IPS-20b (cell line): ENCODE data around the gene SERPINB1.
A peak's percentile ranks its signal among the peaks of the same experiment; 100 is the strongest.
"Not testable (repeated sequence)": the region's sequence is repeated elsewhere in the genome, so short reads cannot be mapped to it uniquely, and the experiment has no call there.

Experiments
- H3K27ac ChIP-seq: one replicate; pipeline ENCODE4 v1.5.1; 2013; ENCODE audit warnings: low read length
- H3K27me3 ChIP-seq: 2 replicates; pipeline ENCODE4 v1.6.1; 2013; ENCODE audit warnings: mild to moderate bottlenecking, low read length, inconsistent platforms; ENCODE audit not compliant: insufficient read depth
- H3K36me3 ChIP-seq: 2 replicates; pipeline ENCODE4 v1.6.1; 2013; ENCODE audit warnings: low read depth, mild to moderate bottlenecking, inconsistent platforms, low read length, moderate library complexity; ENCODE audit not compliant: insufficient read depth
- H3K4me1 ChIP-seq: 2 replicates; pipeline ENCODE4 v1.6.1; 2013; ENCODE audit warnings: mild to moderate bottlenecking, control low read depth, inconsistent platforms, low read length, moderate library complexity; ENCODE audit not compliant: insufficient read depth
- H3K4me3 ChIP-seq: 2 replicates; pipeline ENCODE4 v1.5.1; 2013; ENCODE audit warnings: mild to moderate bottlenecking, low read length, inconsistent platforms
- H3K9ac ChIP-seq: 2 replicates; pipeline ENCODE4 v1.6.1; 2013; ENCODE audit warnings: low read depth, mild to moderate bottlenecking, inconsistent platforms, low read length, moderate library complexity
- H3K9me3 ChIP-seq: 2 replicates; pipeline ENCODE4 v1.6.1; 2013; ENCODE audit warnings: mild to moderate bottlenecking, low read depth, low read length, inconsistent platforms; ENCODE audit not compliant: insufficient read depth

Gene SERPINB1

DNA sequence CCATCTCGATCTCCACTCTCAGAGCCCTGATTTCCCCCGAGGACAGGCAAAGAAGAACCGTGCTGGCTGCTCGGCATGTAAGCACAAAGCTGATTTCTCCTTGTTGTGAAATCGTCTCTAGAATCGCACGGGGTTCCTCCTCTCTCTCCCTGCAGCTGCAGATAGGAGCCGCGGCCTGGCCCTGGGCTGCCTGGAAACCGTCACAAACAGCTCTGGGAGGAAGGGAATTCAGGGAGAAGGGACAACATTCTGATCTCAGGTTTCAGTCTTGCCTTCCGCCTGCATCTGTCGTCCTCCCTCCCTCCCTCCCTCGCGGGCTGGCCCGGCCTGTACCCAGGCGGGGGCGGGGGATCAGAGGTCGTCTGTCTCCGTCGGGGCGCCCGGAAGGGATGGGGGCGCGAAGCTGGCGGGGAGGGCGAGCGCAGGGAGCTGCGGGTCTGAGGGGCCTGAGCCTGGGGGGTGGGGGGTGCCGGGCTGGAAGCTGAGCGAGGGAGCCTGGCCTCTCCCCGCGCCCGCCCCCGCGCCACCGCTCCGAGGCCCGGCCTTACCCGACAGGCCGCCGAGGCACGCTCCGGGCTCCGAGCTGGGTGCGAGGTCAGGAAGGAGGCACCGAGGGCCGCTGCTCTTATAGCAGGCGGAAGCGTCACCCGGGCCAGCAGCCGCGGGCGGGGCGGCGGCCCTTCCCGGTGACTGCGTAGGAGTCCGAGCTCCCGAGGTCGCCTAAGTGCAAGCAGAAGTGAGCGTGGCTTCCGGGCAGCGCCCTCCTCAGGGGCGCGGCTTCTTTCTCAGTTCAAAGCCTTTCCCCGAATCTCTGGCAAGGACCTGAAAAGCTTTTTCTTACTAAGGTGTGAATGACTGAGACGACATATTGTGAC, at the start of gene SERPINB1:
TSS of gene SERPINB1 (minus strand) at position 600 of the 875 bp plus-strand sequence. CDS start 1,277 bp downstream, outside the sequence.
- Histone ChIP-seq H3K9ac (peak within 1 kb of the TSS; percentile 72; the same call in 1 of the 2 replicates), H3K36me3 (no peaks in the 10 kb centered on the region), H3K4me3 (peak within 1 kb of the TSS; percentile 67), H3K9me3 (no peaks in the 10 kb centered on the region), H3K4me1 (peaks cover 17% of the 10 kb centered on the region), H3K27me3 (no peaks in the 10 kb centered on the region), H3K27ac (peak within 1 kb of the TSS; percentile 75)

DNA sequence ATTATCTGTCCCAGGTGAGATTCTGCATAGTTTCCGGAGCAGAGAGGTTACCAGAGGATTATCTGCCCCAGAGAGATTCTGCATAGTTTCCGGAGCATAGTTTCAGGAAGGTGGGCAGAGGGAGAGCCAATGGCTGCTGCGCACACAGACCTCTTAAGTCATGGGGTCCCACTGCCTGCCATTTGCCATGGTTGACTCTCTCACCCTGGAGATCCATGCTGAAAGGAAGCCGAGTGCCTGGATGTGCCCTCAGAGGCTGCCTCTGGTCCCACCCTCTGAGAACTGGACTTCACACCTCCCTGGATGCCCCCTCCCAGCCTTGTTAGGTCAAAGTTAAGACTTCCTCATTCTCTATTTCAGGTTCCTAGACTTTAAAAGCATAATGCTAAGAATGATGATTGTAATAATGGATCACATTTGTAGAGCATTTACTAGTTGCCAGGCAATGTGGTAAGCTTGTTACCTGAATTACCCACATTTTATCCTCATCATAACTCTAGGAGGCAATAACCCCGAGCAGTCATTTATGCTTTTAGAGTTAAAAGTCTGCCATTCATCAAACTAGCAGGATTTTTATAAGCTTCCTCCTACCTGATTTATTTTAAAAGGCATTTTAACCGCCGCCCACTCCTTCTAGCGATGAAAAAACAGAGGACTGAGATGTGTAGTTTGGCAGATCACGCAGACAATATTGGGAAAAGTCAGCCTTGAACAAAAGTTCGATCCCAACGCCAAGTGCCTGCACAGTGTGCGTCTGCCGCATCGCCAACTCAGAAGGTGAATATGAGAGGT, 49.5 kb upstream of the SERPINB1 start:
- H3K36me3 ChIP-seq, result peaks cover 72% of the 10 kb centered on the region
- H3K4me1 ChIP-seq, result 0 out of 2 replicates have a peak, but pooled peaks cover 3% of the 10 kb centered on the region
- H3K4me3 ChIP-seq, result no peak overlapping the region
- no peaks in the 10 kb centered on the region for H3K9me3 ChIP-seq
- no peak overlapping the region for H3K27ac ChIP-seq
- no peaks in the 10 kb centered on the region for H3K27me3 ChIP-seq
- no peak overlapping the region for H3K9ac ChIP-seq

GRCh38 chr6:2885967-2886735, 44.5 kb upstream of the SERPINB1 start:
- 0 out of 2 replicates have a peak, but pooled peaks cover 10% of the 10 kb centered on the region for H3K4me1 ChIP-seq
- no peak overlapping the region for H3K27ac ChIP-seq
- no peaks in the 10 kb centered on the region for H3K27me3 ChIP-seq
- no peak overlapping the region for H3K9ac ChIP-seq
- peaks cover 25% of the 10 kb centered on the region for H3K36me3 ChIP-seq
- no peak overlapping the region for H3K4me3 ChIP-seq
- H3K9me3 ChIP-seq, result no peaks in the 10 kb centered on the region

- H3K4me3 ChIP-seq, result no peak overlapping the region
- no peak overlapping the region for H3K9ac ChIP-seq
- peaks cover 11% of the 10 kb centered on the region for H3K36me3 ChIP-seq
- H3K27me3 ChIP-seq, result no peaks in the 10 kb centered on the region
- H3K9me3 ChIP-seq, result no peaks in the 10 kb centered on the region
- no peak overlapping the region for H3K27ac ChIP-seq
- H3K4me1 ChIP-seq, result 0 out of 2 replicates have a peak, but pooled peaks cover 10% of the 10 kb centered on the region
Measured at GRCh38 chr6:2884804-2885203, 43.1 kb upstream of the SERPINB1 start.

- Histone ChIP-seq H3K4me1 (peaks cover 12% of the 10 kb centered on the region; the same call in 1 of the 2 replicates), H3K9ac (no peak overlapping the region), H3K27ac (no peak overlapping the region), H3K9me3 (no peaks in the 10 kb centered on the region), H3K4me3 (no peak overlapping the region), H3K27me3 (no peaks in the 10 kb centered on the region), H3K36me3 (peaks cover 3% of the 10 kb centered on the region)
Measured at GRCh38 chr6:2883673-2884072, 42.0 kb upstream of the SERPINB1 start.

DNA sequence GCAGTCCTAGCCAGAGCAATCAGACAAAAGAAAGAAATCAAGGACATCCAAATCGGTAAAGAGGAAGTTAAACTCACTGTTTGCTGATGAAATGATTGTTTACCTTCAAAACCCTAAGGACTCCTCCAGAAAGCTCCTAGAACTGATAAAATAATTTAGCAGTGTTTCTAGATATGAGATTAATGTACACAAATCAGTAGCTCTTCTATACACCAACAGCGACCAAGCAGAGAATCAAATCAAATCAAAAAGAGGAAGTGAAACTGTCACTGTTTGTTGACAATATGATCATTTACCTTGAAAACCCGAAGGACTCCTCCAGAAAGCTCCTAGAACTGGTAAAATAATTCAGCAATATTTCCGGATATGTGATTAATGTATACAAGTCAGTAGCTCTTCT, 39.8 kb upstream of the SERPINB1 start:
- no peaks in the 10 kb centered on the region for H3K9me3 ChIP-seq
- H3K4me1 ChIP-seq, result peaks cover 34% of the 10 kb centered on the region

GRCh38 chr6:2880156-2880555, 38.5 kb upstream of the SERPINB1 start:
- not testable (repeated sequence) for H3K27ac ChIP-seq, H3K9me3 ChIP-seq, H3K27me3 ChIP-seq, H3K9ac ChIP-seq, H3K36me3 ChIP-seq, H3K4me3 ChIP-seq
- peaks cover 28% of the 10 kb centered on the region for H3K4me1 ChIP-seq

More for the DNA sequence above, 39.8 kb upstream of the SERPINB1 start:
- no peak overlapping the region for H3K4me3 ChIP-seq
- H3K9ac ChIP-seq, result no peak overlapping the region
- peaks cover 6% of the 10 kb centered on the region; the same call in 1 of the 2 replicates for H3K27me3 ChIP-seq
- H3K36me3 ChIP-seq, result no peaks in the 10 kb centered on the region
- H3K27ac ChIP-seq, result no peak overlapping the region

DNA sequence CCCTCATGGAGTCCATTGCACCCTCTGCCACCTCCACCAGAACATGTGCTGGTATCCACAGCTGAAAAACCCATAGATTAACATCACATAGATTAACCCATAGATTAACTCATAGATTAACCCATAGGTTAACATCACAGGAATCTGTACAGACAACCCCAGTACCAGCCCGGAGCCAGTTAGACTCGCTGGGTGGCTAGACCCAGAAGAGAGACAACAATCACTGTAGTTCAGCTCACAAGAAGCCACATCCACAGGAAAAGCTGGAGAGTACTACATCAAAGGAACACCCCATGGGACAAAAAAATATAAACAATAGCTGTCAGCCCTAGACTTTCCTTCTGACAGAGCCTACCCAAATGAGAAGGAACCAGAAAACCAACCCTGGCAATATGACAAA, 36.3 kb upstream of the SERPINB1 start:
- peak overlapping the region; percentile 29 for H3K27ac ChIP-seq
- H3K9me3 ChIP-seq, result no peaks in the 10 kb centered on the region
- H3K36me3 ChIP-seq, result no peaks in the 10 kb centered on the region
- H3K9ac ChIP-seq, result peak overlapping the region; percentile 3; the same call in 1 of the 2 replicates
- H3K4me1 ChIP-seq, result peaks cover 34% of the 10 kb centered on the region
- no peak overlapping the region for H3K4me3 ChIP-seq
- peaks cover 17% of the 10 kb centered on the region for H3K27me3 ChIP-seq

DNA sequence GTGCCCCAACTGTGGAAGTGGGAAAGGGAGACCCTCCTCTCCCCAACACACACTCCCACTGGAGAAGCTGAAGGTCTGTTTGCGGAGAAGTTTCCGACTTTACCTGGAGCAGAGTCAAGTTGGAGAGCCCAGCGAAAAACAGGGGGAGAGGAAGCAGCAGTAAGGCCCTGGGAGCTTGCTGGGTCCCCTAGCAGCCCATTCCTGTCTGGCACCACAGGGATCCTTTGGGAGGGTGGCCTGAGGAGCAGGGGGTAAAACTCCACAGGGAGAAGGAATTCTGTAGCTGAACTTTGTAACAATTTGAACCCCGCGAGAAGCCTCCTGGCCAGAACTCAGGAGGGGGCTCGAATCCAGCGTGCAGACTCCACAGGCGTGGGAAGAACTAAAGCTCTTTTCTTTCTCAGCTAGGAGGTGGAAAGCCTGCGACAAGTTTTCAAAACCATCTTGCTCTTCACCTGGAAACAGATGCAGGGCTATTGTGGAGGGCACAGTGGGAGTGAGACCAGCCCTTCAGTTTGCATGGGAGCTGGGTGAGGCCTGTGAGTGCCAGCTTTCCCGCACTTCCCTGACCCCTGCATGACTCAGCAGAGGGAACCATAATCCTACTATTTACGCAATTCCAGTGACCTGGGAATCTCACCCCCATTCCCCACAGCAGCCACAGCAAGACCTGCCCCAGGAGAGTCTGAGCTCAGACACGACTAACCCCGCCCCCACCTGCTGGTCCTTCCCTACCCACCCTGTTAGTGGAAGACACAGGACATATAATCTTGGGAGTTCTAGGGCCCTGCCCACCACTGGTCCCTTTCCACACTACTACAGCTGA, 35.6 kb upstream of the SERPINB1 start:
- peaks cover 17% of the 10 kb centered on the region for H3K27me3 ChIP-seq
- H3K36me3 ChIP-seq, result no peaks in the 10 kb centered on the region
- no peaks in the 10 kb centered on the region for H3K9me3 ChIP-seq
- peaks cover 34% of the 10 kb centered on the region for H3K4me1 ChIP-seq
- peak overlapping the region; percentile 47; the same call in 1 of the 2 replicates for H3K4me3 ChIP-seq
- H3K9ac ChIP-seq, result peak overlapping the region; percentile 3; the same call in 1 of the 2 replicates
- H3K27ac ChIP-seq, result peak overlapping the region; percentile 29

DNA sequence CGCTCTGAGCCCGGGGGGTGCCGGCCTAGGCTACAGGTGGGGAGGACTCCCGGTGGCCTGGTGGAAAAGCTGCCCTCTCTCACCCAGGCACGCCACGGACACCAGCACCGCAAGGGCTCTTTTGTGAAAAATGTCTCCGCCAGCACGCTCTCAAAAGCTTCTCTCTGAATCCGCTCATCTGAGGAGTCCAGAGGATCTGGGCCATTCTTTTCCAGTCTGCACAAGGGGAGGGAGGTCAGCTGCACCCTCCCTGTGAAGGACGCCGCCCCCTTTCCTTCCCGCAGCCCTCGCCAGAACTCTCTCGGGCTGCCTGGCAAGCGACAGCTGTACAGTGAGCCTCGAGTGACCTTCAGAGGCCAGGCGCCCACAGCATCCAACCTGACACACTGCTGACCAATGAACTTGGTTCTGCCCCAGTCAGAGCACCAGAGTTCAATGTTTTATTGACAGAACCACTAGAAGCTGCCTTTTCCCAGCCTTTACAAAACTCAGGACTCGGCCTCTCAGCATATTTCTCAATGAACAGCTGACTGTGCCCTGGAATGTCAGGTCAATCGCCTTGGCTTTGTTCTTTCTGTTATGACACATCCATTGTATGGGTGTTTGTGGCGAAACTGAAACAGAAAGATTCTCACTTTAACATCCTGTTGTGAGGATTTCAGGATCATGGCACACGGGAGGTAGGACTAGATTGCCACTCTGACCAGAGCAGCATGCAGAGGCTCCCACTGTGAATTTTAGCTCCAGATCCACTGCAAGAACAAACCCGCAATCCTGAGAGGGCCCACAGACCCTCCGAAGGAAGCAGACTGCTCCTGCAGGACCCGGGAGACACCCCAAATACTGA, 34.8 kb upstream of the SERPINB1 start:
- H3K27ac ChIP-seq, result no peak overlapping the region
- H3K27me3 ChIP-seq, result peaks cover 17% of the 10 kb centered on the region
- peak overlapping the region; percentile 40; the same call in 1 of the 2 replicates for H3K9ac ChIP-seq
- H3K4me3 ChIP-seq, result peak overlapping the region; percentile 47
- no peaks in the 10 kb centered on the region for H3K9me3 ChIP-seq
- no peaks in the 10 kb centered on the region for H3K36me3 ChIP-seq
- peaks cover 34% of the 10 kb centered on the region for H3K4me1 ChIP-seq
